ENCODE measurements around the gene FBXO8. TPM values are rescaled to one million over a fixed set of nuclear protein-coding genes. Genes with fewer than 3 reads are reported as not detected.

FBXO8 gene
- polyA plus RNA-seq, 2 of the 4 experiments (the other 2 are of a cell fraction), result 10.3 to 19.5 TPM

DNA sequence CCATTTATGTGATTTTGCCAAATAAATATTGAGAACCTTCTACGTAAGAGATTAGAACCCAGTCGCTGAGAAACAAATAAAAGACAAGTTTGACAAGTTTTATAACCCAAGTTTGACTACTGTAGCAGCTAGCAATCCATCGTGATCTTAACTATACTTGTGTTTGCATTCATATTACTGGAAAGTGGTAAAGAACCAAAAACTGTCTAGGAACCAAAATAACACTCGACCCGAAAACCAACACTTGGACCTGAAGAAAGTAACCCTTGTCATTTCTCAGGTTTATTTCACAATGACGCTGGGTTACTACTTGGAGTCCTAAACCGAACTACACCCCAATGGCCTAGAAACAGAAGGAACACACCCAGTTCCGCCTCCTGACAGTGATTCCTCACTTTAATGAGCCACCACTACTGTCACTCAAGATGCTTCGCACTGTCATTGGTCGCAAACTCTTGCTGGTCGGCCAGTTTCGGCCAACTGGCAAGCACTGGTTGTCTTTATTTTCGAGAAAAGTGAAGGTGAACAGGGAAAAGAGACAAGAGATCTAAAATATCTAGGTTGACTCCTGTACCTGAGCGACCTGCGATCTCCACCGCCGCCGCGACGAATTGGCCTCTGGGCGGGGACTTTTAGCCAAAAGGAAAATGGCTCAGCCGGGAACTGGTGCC is 496 bp downstream of the FBXO8 start:
- peak; percentile 85 to 94 for DNase-seq (ENCODE audit: low read depth in 1 of 2, low spot score in 1 of 2)
- TF ChIP-seq NPAS2 (CRISPR knock-in tag; IDR thresholded peaks at IDR 0.05; ENCODE audit: borderline replicate concordance) (no peak), PHF8 (IDR thresholded peaks at IDR 0.05; ENCODE audit: borderline replicate concordance, low read depth) (peak; percentile 45; the same call in 1 of the 2 replicates), KDM5A (IDR thresholded peaks at IDR 0.05) (no peak), E2F6 (IDR thresholded peaks at IDR 0.05; ENCODE audit: borderline replicate concordance, low read depth) (no peak), USF2 (IDR thresholded peaks at IDR 0.05) (no peak), RAD21 (conservative IDR thresholded peaks at IDR 0.05 in 1 of 2, IDR thresholded peaks at IDR 0.05 in 1 of 2) (no peak), RFX5 (IDR thresholded peaks at IDR 0.05) (no peak), RNF2 (IDR thresholded peaks at IDR 0.05; ENCODE audit: borderline replicate concordance, low read depth) (no peak), PBX3 (IDR thresholded peaks at IDR 0.05) (peak; percentile 94), CHD4 (IDR thresholded peaks at IDR 0.05; ENCODE audit: borderline replicate concordance) (no peak), HES2 (IDR thresholded peaks at IDR 0.05) (no peak), HMGXB4 (CRISPR knock-in tag; IDR thresholded peaks at IDR 0.05; ENCODE audit: borderline replicate concordance) (no peak)
- TF ChIP-seq, protein P1, sequence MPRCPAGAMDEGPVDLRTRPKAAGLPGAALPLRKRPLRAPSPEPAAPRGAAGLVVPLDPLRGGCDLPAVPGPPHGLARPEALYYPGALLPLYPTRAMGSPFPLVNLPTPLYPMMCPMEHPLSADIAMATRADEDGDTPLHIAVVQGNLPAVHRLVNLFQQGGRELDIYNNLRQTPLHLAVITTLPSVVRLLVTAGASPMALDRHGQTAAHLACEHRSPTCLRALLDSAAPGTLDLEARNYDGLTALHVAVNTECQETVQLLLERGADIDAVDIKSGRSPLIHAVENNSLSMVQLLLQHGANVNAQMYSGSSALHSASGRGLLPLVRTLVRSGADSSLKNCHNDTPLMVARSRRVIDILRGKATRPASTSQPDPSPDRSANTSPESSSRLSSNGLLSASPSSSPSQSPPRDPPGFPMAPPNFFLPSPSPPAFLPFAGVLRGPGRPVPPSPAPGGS (IDR thresholded peaks at IDR 0.05), result no peak
- POLR2A ChIA-PET, result no interaction called here
- ATAC-seq, result peak; percentile 97 to 98
- CTCF ChIA-PET, result interaction anchor here (0.8 kb wide), 1 partner anchor 19 kb away, joined by 3 read pairs; no protein-coding TSS in a partner anchor
- H3K9me3 ChIP-seq, result no peaks in the 10 kb centered on the region
- under 1% methylated on average over 21 of the region's 22 CpGs for WGBS (ENCODE audit: missing lambda C conversion rate)
- H3K27ac ChIP-seq, result peak overlapping the region; percentile 96 to 98
- H3K4me2 ChIP-seq, result peak overlapping the region; percentile 71
- peak; percentile 79 for FAIRE-seq
- peaks cover 14% of the 10 kb centered on the region; the same call in 1 of the 3 replicates for H3K4me1 ChIP-seq
- H3K4me3 ChIP-seq, result peak overlapping the region; percentile 71

DNA sequence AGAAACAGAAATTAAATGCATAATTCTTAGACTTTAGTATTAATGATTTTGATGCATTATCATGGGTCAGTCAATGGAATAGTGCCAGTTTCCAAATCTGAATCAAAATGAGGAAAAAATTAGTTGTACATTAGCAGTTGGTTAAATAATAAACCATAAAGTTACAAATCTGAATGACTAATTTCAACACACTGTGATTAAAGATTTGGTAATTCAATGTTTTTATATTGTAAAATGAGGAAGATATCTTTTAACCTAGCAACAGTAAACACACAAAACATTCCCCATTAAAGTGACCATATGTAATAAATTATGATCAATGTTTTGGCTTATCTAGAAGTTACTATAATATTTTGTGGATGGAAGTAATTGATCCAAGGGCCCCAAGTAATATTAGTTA is 1.6 kb downstream of the FBXO8 start:
- no peak for FAIRE-seq

More for the DNA sequence above, 1.6 kb downstream of the FBXO8 start:
- CTCF ChIA-PET, result interaction anchor here (0.6 to 0.8 kb wide), 2 partner anchors 16 to 1079 kb away, joined by 3 read pairs; no protein-coding TSS in a partner anchor
- DNase-seq (ENCODE audit: low read depth in 1 of 2, low spot score in 1 of 2) (no peak), ATAC-seq (no peak)
- Histone ChIP-seq H3K4me2 (peak overlapping the region; percentile 71), H3K4me3 (no peak overlapping the region), H3K4me1 (peaks cover 14% of the 10 kb centered on the region; the same call in 1 of the 3 replicates), H3K9me3 (no peaks in the 10 kb centered on the region), H3K27ac (no peak overlapping the region)
- POLR2A ChIA-PET, result no interaction called here
- TF ChIP-seq, protein P2, sequence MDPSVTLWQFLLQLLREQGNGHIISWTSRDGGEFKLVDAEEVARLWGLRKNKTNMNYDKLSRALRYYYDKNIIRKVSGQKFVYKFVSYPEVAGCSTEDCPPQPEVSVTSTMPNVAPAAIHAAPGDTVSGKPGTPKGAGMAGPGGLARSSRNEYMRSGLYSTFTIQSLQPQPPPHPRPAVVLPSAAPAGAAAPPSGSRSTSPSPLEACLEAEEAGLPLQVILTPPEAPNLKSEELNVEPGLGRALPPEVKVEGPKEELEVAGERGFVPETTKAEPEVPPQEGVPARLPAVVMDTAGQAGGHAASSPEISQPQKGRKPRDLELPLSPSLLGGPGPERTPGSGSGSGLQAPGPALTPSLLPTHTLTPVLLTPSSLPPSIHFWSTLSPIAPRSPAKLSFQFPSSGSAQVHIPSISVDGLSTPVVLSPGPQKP (IDR thresholded peaks at IDR 0.05; ENCODE audit: low read depth, low read length), result no peak
- no peak for TF ChIP-seq NFE2L2 (conservative IDR thresholded peaks at IDR 0.05; ENCODE audit: low read length)
- TF ChIP-seq EHMT2 (IDR thresholded peaks at IDR 0.05; ENCODE audit: low read depth), result no peak
- no peak for TF ChIP-seq JUNB (IDR thresholded peaks at IDR 0.05)
- TF ChIP-seq FOSB (CRISPR knock-in tag; IDR thresholded peaks at IDR 0.05), result no peak
- TF ChIP-seq SMC3 (IDR thresholded peaks at IDR 0.05), result no peak
- TF ChIP-seq KDM5A (IDR thresholded peaks at IDR 0.05), result no peak
- no peak for TF ChIP-seq HEYL (CRISPR knock-in tag; IDR thresholded peaks at IDR 0.05)
